Gastroesophageal sphincter (tissue), 3 donors: ENCODE results near the gene PXYLP1.

Source experiments
- EP300 ChIP-seq: sonication (generic); formaldehyde crosslinking; IDR thresholded peaks from one replicate; pipeline ENCODE4 v1.6.1; 2017; ENCODE audit warnings: antibody characterized with exemption, mild to moderate bottlenecking
- POLR2A ChIP-seq, 2 donors: fragments of 450-650 bp; IDR thresholded peaks; one replicate each; pipeline ENCODE4 v1.6.1; 2017; ENCODE audit warnings: antibody characterized with exemption in 2 of 2, mild to moderate bottlenecking in 2 of 2, moderate library complexity in 1 of 2
- POLR2AphosphoS5 ChIP-seq: sonication (generic); formaldehyde crosslinking; IDR thresholded peaks from one replicate; pipeline ENCODE4 v1.6.1; 2017; ENCODE audit warnings: antibody characterized with exemption
- TF ChIP-seq, protein P1 (sequence below), 4 experiments: fragments of 200-600 bp in 2 of 4; fragments of 450-650 bp in 2 of 4; sonication (generic) in 1 of 4; IDR thresholded peaks; one replicate each; pipeline ENCODE4 v1.5.1; 2017 to 2019; ENCODE audit warnings: antibody characterized with exemption in 4 of 4, mild to moderate bottlenecking in 2 of 4, moderate library complexity in 2 of 4

DNA sequence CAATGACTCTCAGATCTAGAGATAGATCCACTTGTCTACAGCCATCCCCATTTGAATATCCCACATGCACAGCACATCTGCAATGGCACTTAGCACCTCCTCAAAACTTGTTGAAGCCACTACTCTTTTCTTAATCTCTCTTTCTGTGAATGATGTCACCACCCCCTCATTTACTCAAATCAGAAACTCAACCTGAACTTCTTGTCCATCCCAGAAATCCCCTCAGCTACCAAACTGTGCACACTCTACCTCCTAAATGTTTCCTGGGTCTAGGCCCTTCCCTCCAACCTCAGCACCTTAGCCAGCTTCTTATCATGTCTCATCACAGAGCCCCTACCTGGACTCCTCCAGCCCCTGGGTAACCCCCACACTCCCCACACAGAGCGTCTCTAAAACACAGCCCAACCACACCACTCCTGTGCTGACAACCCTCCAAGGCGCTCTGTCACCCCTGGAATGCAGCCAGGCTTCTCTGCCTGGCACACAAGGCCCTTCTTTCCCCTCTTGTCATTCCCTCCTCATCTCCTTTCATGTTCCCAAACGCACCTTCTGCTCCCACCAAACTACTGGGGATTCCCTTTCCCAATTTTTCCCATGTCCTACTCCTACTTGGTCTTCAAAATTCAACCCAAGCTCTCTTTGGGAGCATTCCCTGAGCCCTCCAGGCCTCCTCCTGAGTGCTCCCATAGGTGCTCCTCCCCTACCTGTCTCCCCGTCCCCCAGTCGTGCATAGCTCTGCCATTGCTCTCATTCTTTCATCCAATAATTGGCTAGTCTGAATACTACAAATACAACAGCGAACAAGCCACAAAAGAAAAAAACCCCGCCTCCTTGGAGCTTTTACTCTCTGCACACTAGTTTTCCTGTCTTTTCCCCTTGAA is 96.9 kb downstream of the PXYLP1 start:
- TF ChIP-seq, protein P1, sequence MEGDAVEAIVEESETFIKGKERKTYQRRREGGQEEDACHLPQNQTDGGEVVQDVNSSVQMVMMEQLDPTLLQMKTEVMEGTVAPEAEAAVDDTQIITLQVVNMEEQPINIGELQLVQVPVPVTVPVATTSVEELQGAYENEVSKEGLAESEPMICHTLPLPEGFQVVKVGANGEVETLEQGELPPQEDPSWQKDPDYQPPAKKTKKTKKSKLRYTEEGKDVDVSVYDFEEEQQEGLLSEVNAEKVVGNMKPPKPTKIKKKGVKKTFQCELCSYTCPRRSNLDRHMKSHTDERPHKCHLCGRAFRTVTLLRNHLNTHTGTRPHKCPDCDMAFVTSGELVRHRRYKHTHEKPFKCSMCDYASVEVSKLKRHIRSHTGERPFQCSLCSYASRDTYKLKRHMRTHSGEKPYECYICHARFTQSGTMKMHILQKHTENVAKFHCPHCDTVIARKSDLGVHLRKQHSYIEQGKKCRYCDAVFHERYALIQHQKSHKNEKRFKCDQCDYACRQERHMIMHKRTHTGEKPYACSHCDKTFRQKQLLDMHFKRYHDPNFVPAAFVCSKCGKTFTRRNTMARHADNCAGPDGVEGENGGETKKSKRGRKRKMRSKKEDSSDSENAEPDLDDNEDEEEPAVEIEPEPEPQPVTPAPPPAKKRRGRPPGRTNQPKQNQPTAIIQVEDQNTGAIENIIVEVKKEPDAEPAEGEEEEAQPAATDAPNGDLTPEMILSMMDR (IDR thresholded peaks at IDR 0.05) = no peak
- TF ChIP-seq POLR2A (IDR thresholded peaks at IDR 0.05) (no peak), POLR2AphosphoS5 (no peak), EP300 (no peak)
